Liver (tissue), 9 donors: ENCODE measurements around the gene VIPR2. TPM values are rescaled to one million over a fixed set of nuclear protein-coding genes. Genes with fewer than 3 reads are reported as not detected.

Experiments used
- DNase-seq: peaks from one replicate; pipeline ENCODE4 v3.0.0-alpha.2; 2017; ENCODE audit warnings: low spot score
- H3K27ac ChIP-seq, 2 donors: one replicate each; pipeline ENCODE4 v1.7.0; 2013; ENCODE audit warnings: inconsistent platforms in 2 of 2, low read length in 2 of 2, control low read depth in 1 of 2, low read depth in 1 of 2, mild to moderate bottlenecking in 1 of 2
- H3K27me3 ChIP-seq, 4 donors: one replicate each; pipeline versions ENCODE4 v1.6.1 to v1.7.0; 2013; ENCODE audit warnings: low read length in 3 of 4, inconsistent platforms in 1 of 4, mild to moderate bottlenecking in 1 of 4, moderate library complexity in 1 of 4; ENCODE audit not compliant: control insufficient read depth in 4 of 4, insufficient read depth in 4 of 4
- H3K36me3 ChIP-seq, 4 donors: one replicate each; pipeline versions ENCODE4 v1.6.1 to v1.7.0; 2013; ENCODE audit warnings: low read length in 3 of 4, mild to moderate bottlenecking in 3 of 4, low read depth in 1 of 4, moderate library complexity in 1 of 4; ENCODE audit not compliant: control insufficient read depth in 4 of 4, insufficient read depth in 3 of 4
- H3K4me1 ChIP-seq, 4 donors: one replicate each; pipeline versions ENCODE4 v1.6.1 to v1.7.0; 2013; ENCODE audit warnings: low read length in 3 of 4, mild to moderate bottlenecking in 3 of 4, moderate library complexity in 1 of 4; ENCODE audit not compliant: control insufficient read depth in 4 of 4, insufficient read depth in 4 of 4
- H3K4me3 ChIP-seq, 3 donors: one replicate each; pipeline versions ENCODE4 v1.6.1 to v1.7.0; 2013; ENCODE audit warnings: low read length in 3 of 3, control low read depth in 1 of 3, low read depth in 1 of 3, mild to moderate bottlenecking in 1 of 3
- H3K9ac ChIP-seq, 2 donors: one replicate each; pipeline ENCODE4 v1.7.0; 2013; ENCODE audit warnings: low read length in 2 of 2, mild to moderate bottlenecking in 2 of 2, moderate library complexity in 2 of 2, control low read depth in 1 of 2, low read depth in 1 of 2
- H3K9me3 ChIP-seq, 4 donors: one replicate each; pipeline versions ENCODE4 v1.6.1 to v1.7.0; 2013; ENCODE audit warnings: low read length in 3 of 4; ENCODE audit not compliant: control insufficient read depth in 4 of 4
- ATF3 ChIP-seq: IDR thresholded peaks from 2 replicates; pipeline ENCODE4 v1.6.1; 2016; ENCODE audit warnings: antibody characterized with exemption
- CTCF ChIP-seq: fragments of 150-350 bp; IDR thresholded peaks from 2 replicates; pipeline ENCODE4 v1.5.1; 2017; ENCODE audit warnings: improper control_type of control experiment, low read depth, low read length; ENCODE audit not compliant: missing input control
- EGR1 ChIP-seq, 2 donors: IDR thresholded peaks; 2 replicates each; pipeline ENCODE4 v1.6.1; 2016 to 2018; ENCODE audit warnings: antibody characterized with exemption in 2 of 2, low read depth in 2 of 2
- FOXA2 ChIP-seq: IDR thresholded peaks from 2 replicates; pipeline ENCODE4 v1.6.1; 2016; ENCODE audit warnings: antibody characterized with exemption
- HNF4A ChIP-seq, 2 donors: conservative IDR thresholded peaks; 2 replicates each; pipeline ENCODE4 v1.6.1; 2016; ENCODE audit warnings: antibody characterized with exemption in 2 of 2, mild to moderate bottlenecking in 2 of 2
- MAX ChIP-seq: IDR thresholded peaks from 2 replicates; pipeline ENCODE4 v1.6.1; 2016; ENCODE audit warnings: antibody characterized with exemption
- NR2F2 ChIP-seq: IDR thresholded peaks from 2 replicates; pipeline ENCODE4 v1.6.1; 2016; ENCODE audit warnings: antibody characterized with exemption
- REST ChIP-seq: IDR thresholded peaks from 2 replicates; pipeline ENCODE4 v1.6.1; 2016; ENCODE audit warnings: antibody characterized with exemption, mild to moderate bottlenecking
- RXRA ChIP-seq, 2 donors: IDR thresholded peaks; 2 replicates each; pipeline ENCODE4 v1.6.1; 2017 to 2018; ENCODE audit warnings: antibody characterized with exemption in 2 of 2, mild to moderate bottlenecking in 1 of 2
- TAF1 ChIP-seq: conservative IDR thresholded peaks from 2 replicates; pipeline ENCODE4 v1.6.1; 2016; ENCODE audit warnings: antibody characterized with exemption, mild to moderate bottlenecking
- YY1 ChIP-seq: IDR thresholded peaks from 2 replicates; pipeline ENCODE4 v1.6.1; 2016; ENCODE audit warnings: antibody characterized with exemption, mild to moderate bottlenecking
- ZBTB33 ChIP-seq: IDR thresholded peaks from 2 replicates; pipeline ENCODE4 v1.6.1; 2016; ENCODE audit warnings: antibody characterized with exemption
- WGBS: extraction: QIAGEN DNeasy Blood & Tissue Kit; methylation state at CpG from one replicate; pipeline ENCODE4 v1.1.7; 2013; 5-methylcytosine and 5-hydroxymethylcytosine counted together
- polyA plus RNA-seq, 2 donors: library from polyadenylated mRNA; stranded (reverse) in 1 of 2; unstranded in 1 of 2; fragments of 200-250 nt in 1 of 2; fragments of >200 nt in 1 of 2; fragmentation: Nextera tagmentation in 1 of 2; extraction: Ambion mirVana in 1 of 2; gene quantifications; one replicate each; pipeline versions ENCODE4 v1.2.1 to v1.2.3, GENCODE V29; 2013 to 2015
- total RNA-seq, 2 donors: library from RNA; depleted of rRNA; stranded (reverse); fragments of >200 nt; gene quantifications; one replicate each; pipeline ENCODE4 v1.2.3, GENCODE V29; 2014
- donor health status: healthy.
- donor health status: healthy.
- donor health status: healthy.
- donor health status: healthy.
- donor health status: healthy.

Gene VIPR2
- total and polyA plus RNA-seq, 4 donors, result 0.05 to 0.17 (median 0.10) TPM; not detected in 1

- TF ChIP-seq REST, result no peak
These were observed 122.3 kb downstream of the VIPR2 start (continued) for GRCh38 chr7:159022238-159022993.

- Histone ChIP-seq H3K36me3 (no peaks in the 10 kb centered on the region), H3K9me3 (no peaks in the 10 kb centered on the region), H3K9ac (no peak overlapping the region), H3K27me3 (no peaks in the 10 kb centered on the region), H3K27ac (no peak overlapping the region), H3K4me1 (no peaks in the 10 kb centered on the region), H3K4me3 (no peak overlapping the region)
- TF ChIP-seq ATF3 (no peak), FOXA2 (no peak), YY1 (no peak), CTCF (no peak), MAX (no peak), RXRA (IDR thresholded peaks at IDR 0.05) (no peak), NR2F2 (no peak), TAF1 (no peak), EGR1 (IDR thresholded peaks at IDR 0.05; ENCODE audit: low read depth in 2 of 2) (no peak), HNF4A (conservative IDR thresholded peaks at IDR 0.05) (no peak), ZBTB33 (no peak)
- no peak for DNase-seq
- 76% methylated on average over 6 of the region's 6 CpGs for WGBS
These were observed 123.7 kb downstream of the VIPR2 start for GRCh38 chr7:159020987-159021386.
